ENCODE data around the gene HLA-DQB1.
"Not testable (repeated sequence)": the region's sequence is repeated elsewhere in the genome, so short reads cannot be mapped to it uniquely, and the experiment has no call there.

Gene HLA-DQB1

GRCh38 chr6:32662099-32662498, 4.4 kb downstream of the HLA-DQB1 start:
- DNase-seq = no peak

DNA sequence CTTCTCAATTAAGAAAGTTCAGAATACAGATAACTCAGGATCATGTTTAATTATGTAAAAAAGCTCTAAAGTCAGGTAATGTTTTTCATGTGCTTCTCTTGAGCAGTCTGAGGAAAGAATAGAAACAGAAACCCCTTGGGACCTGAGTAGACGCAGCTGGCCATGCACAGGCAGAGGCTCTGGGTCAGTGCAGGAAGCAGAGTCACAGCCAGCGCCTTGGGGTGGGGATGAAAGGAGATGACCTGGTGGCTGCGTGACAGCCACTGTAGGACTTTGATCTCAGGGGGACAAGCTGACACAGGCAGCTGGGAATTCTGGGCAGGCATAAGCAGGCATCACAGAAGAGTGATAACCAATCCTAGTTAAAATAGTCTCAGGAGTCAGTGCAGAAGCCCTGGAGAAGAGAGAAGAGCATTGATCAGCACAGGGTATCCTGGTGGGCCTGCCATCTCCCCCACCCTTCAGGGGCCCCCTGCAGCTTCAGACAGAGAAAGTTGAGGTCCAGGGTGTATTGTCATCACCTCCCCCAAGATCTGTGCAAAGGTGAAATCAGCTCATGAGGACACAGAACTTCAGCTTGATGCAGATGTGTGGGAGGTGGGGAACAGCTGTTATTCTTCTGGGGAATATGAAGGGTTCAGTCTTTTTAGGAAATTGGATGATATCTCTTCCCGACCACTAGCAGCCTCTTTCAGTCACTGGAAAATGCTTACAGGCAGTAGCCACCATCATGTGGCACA, 6.4 kb downstream of the HLA-DQB1 start:
- DNase-seq = no peak

DNA sequence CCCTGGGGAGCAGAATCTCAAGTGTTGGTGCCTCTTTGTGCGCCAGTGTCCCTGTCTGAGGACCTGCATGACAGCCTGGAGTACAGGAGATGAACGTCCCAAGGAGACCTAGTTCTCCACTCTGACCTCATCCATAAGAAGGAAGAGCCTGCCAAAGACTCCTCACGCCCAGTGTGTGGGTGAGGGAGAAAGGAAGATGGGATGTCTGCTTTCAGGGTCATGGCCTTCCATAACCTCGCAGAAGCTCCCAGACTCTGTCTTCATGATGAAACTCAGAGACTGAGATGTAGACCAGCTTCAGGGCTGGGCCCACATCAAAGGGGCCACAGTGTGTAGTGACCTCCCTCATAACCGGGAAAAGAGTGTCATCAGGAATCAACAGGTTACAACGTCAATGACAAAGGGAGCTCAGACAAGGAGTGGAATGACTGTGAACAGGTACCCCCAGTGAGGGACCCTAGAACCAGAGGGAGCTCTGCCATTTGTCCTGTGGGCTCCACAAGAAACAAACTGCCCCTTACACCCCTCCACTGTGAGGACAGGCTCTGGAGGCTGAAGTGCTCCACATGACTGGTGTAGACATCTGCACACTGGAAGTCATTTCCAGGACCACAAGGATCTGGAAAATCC, 8.1 kb downstream of the HLA-DQB1 start:
- no peak for DNase-seq

DNA sequence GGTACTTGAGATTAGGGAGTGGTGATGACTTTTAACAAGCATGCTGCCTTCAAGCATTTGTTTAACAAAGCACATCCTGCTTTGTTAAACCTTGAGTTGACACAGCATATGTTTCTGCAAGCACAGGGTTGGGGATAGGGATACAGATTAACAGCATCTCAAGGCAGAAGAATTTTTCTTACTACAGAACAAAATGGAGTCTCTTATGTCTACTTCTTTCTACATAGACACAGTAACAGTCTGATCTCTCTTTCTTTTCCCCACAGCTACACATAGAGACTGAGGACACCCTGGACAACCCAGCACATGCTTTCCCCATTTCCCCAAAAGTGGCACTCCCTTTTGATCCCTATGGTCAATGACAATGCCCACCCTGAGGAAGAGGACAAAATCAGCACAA, 8.6 kb downstream of the HLA-DQB1 start:
- DNase-seq = not testable (repeated sequence)

DNA sequence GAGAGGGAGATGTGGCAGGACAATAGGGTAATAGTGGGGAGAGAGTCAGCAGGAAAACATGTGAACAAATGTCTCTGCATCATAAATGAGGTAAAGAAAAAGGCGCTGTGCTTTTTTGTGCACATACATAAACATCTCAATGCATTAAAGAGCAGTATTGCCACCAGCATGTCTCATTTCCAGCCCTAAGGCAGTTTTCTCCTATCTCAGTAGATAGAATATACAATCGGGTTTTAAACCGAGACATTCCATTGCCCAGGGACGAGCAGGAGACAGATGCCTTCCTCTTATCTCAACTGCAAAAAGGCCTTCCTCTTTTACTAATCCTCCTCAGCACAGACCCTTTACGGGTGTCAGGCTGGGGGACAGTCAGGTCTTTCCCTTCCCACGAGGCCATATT, 9.1 kb downstream of the HLA-DQB1 start:
- not testable (repeated sequence) for DNase-seq

DNA sequence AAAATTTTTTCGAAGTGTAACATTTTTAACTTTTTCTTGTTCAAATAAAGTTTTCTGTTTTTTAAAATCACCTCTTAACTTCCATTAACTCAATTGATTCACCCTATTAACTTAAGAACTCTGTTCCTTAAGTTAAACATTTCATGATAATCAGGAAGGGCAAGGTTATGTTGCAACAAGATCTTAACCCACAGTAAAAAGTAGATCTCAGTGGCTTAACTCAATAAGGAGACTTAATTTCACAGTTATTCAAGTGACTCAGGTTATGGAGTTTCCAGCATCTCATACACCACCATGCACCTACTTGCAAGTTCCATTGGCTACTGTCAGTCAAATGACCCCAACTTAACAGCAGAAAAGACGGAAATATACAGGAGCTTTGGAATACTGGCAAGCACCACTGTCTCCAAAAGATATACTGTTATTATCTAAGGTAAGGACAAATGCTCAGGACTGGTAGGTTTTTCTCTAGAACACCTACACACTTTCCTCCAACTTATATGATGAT, 11.2 kb downstream of the HLA-DQB1 start:
- DNase-seq = no peak

- DNase-seq = no peak
Measured at GRCh38 chr6:32645047-32645703, 21.3 kb downstream of the HLA-DQB1 start.

DNA sequence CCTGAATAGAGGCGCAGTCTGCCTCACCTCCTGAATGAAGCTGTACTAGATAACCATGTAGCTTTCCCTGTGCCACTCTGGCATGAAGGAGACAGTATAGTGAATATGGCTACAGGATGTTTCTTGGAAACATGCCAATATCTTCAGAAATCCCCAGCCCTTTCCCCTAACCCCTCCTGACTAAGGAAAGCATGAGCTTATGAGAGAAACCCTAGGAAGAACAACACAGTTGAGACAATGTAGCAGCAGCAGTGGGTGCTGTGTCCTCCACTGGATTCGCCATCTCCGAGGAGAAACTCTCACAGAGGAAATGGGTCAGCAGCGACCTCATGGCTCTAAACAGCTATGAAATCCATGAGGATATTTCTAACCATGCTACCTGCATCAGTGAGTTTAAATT, 22.6 kb downstream of the HLA-DQB1 start:
- no peak for DNase-seq

DNA sequence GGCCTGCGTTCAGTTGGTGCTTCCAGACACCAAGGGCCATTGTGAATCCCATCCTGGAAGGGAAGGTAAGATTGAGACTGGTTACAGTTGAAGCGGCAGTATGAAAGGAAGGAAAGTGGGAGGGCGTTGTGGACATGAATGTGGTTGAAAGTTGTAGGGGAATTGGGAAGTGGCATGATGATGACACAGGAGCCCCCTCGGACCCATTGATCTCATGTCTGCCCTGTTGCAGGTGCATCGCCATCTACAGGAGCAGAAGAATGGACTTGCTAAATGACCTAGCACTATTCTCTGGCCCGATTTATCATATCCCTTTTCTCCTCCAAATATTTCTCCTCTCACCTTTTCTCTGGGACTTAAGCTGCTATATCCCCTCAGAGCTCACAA, 23.7 kb downstream of the HLA-DQB1 start:
- DNase-seq = no peak

DNA sequence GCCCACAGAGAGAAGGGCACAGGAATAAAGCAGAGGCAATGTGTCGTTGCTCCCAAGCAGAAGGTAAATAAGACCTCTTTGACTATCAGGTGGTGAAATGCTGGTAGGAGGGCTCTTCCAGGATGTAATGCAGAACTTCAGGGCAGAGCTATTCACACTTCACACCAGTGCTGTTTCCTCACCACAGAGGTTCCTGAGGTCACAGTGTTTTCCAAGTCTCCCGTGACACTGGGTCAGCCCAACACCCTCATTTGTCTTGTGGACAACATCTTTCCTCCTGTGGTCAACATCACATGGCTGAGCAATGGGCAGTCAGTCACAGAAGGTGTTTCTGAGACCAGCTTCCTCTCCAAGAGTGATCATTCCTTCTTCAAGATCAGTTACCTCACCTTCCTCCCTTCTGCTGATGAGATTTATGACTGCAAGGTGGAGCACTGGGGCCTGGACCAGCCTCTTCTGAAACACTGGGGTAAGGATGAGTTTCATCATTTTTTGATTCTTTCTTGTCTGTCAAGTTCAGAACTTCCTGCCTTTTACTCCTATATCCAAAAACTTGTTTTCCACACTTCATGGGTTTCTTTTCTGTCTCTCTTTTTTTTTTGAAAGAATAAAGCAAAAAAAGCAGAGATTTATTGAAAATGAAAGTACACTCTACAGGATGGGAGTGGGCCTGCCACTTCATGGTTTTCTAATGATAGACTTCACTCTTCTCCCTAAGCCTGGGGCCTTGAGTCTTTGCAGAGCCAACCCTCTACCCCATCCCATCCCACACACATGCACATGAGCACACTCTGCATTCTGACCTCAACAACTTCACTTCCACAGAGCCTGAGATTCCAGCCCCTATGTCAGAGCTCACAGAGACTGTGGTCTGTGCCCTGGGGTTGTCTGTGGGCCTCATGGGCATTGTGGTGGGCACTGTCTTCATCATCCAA, 24.4 kb downstream of the HLA-DQB1 start:
- not testable (repeated sequence) for DNase-seq

- DNase-seq = no peak
Measured at GRCh38 chr6:32641122-32641521, 25.3 kb downstream of the HLA-DQB1 start.

DNA sequence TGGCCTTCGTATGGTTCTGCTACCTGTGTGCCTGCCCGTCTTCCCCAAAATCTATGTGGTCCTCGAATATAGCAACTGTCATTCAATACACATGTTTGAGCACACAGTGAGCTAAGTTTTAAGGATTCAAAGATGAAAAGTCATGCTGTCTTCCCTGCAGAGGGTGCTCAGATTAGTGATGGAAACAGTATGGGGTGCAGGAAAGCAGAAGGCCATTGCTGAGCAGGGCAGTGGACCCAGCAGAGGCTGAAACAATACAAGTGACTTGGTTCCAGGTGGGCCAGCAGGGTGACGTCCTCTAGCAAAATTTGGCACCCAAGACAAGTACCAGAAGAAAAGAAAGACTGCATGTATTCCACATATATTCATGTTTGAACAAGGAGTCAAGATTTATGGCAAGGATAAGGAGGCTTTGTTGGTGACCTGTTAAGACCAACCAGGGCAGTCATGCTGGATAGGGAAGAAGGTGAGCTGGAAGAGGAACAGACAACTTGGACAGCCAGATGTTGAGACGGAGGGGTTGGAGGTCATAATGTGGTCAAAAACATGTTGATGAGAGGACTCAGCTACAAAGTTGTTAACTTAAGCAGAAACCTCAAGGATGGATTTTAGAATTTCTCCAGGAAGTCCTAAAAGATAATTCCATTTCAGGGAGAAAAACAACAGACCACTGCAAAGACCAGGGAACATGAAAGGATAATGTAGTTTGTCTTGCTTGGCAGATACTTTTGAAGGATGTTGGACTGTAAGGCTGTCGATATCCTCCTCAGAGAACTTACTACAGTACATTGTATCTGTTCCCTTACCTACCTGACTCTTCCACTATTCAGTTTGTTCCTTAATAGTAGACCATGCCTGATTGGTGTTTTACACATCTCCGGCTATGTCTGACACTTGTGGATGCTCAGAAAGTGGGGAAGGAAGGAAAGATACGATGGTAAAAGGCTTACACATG, 26.7 kb downstream of the HLA-DQB1 start:
- no peak for DNase-seq

DNA sequence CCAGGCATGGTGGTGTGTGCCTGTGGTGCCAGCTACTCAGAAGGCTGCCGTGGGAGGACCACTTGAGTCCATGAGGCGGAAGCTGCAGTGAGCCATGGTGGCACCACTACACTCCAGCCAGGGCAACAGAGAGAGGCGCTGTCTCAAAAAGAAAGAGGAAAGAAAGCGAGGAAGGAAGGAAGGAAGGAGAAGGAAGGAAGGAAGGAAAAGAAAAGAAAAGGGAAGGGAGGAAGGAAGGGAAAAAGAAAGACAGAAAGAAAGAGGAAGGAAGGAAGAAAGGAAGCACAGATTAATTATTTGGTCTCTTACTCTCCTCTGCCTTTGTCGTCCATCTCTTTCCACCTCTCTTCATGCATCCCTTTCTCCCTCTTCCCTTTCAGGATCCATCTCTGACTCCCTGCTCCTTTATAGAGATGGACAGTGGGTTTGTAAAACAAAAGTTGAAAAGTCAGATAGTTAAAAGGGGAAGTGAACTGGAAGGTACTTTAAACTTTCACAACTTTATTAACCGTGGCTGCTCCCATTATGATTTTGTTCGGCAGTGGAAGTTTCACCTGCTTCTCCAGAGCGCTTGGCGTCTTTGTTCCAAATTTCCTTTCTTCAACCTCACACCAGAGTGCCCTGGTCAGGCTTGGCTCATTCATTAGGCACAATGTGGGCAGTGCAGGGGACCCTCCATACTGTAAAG, 27.8 kb downstream of the HLA-DQB1 start:
- DNase-seq = no peak

- no peak for DNase-seq
Measured at GRCh38 chr6:32637883-32638282, 28.6 kb downstream of the HLA-DQB1 start.

- DNase-seq = no peak
Measured at GRCh38 chr6:32637219-32637880, 29.1 kb downstream of the HLA-DQB1 start, which contains the start of gene HLA-DQA1. Gene HLA-DQA1 (plus strand): TSS chr6:32637406. CDS start chr6:32637459, 53 bp downstream.

DNA sequence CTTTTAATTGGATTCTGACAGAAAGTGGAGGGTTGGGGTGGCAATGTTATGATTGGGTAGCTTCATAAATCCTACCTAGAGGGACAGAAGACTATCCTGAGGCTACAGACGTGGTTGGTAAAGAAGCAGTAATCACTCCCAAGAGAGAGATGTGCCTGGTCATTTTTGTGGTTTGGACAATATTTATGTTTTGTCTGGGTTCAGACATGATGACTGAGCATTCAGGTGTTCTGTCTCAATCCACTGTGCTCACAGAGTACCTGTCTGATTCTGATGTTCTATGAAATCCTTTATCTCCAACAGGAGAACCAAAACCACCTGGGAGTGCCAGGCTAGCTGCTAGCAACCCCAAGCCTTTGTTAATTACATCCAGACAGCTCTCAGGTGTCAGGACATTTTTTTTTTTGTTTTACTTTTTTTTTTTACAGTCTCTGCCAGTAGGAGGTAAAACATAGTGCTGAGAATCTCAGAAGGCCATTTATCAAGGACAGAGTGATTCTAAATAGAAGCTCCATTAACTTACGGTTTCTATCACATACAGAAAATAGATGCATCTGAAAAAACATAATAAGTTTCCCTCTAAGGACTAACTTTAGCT, 30.8 kb downstream of the HLA-DQB1 start:
- DNase-seq = no peak

DNA sequence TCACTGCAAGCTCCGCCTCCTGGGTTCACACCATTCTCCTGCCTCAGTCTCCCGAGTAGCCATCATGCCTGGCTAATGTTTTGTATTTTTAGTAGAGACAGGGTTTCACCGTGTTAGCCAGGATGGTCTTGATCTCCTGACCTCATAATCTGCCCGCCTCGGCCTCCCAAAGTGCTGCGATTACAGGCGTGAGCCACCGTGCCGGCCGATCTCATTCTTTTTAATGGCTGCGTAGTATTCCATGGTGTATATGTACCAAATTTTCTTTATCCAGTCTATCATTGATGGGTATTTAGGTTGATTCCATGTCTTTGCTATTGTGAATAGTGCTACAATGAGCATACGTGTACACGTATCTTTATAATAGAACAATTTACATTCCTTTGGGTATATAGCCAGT, 36.7 kb downstream of the HLA-DQB1 start:
- DNase-seq = not testable (repeated sequence)

DNA sequence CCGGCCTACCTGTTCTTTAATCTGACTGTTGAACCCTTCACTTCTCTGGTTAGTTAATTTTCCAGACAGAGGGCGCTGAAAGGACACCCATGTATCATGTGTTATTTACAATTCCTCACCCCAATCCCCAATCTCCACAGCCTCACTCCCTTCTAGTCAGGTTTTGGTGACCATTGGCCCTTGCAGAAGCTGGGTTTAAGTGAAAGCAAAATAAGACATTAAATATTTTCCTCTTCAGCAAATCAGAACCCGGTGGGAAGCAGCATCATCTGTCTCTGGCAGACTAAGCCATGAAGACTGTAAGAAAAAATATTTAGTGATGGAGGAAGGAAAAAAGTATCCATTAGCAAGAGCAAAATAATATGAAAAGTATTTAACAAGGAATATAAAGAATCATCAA, 38.6 kb downstream of the HLA-DQB1 start:
- DNase-seq = no peak

- no peak for DNase-seq
Measured at GRCh38 chr6:32627249-32627648, 39.2 kb downstream of the HLA-DQB1 start.

DNA sequence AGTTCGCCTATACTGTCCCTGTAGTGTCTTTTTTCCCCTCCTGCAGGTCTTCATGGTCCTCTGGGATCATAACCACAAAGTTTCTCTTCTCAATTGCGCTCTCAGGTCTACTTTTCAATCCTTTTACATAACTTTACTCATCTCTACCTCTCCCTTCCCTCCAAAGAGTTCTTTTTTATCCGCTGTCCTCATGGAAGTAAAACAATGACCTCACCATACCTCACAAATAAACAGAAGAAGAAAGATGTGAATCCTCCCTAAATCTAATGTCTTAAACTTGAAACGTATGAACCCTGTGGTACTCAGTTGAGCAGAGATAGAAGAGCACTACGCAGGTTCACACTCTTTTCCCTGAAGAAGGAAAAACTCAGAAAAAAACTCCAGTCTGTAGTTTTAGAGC, 41.3 kb downstream of the HLA-DQB1 start:
- no peak for DNase-seq

Data from central memory CD4-positive, alpha-beta T cell (primary cell).